ENCODE data around the gene TCIRG1. TPM values are rescaled to one million over a fixed set of nuclear protein-coding genes. Genes with fewer than 3 reads are reported as not detected.

TCIRG1 gene
- total RNA-seq, 1 donor from 2014 or later, result 385 TPM

DNA sequence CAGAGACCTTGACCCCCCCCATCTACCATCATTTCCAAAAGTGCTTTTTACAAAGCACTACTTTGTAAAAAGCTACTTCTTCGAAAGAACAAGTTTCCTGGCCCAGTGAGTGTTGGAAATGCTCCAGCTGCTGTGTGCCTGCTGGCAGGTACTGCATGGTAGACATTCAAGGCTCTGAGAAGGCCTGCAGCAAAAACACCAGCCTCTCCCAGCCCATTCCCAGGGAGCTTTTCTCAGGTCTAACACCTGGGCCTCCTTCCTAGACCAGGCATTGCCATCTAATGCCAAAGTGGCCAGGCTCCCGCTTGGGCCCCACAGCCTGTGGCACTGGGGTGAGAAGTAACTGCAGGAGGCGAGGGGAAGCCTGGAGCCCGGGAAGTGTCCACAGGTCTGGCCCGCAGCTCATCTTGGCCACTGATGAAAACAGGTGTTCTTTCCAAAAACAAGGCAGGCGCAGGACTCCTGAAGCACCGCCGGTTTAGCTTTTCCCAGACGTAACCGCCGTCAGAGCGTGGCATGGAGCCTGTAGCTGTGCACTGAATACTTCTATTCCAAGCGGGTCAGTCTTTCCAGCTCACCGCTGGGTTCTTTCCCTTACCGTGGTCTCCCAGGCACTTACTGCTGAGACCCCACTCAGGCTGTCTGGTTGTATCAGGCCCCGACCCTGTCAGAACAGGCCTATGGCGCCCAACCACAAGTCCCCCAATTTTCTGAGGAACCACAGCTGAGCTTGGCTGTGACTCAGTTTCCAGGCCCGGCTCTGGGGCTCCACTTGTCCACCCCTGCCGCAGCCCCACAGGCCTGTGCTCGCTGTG is 1.2 kb upstream of the TCIRG1 start:
- H3K4me1 ChIP-seq, result peaks cover 14 to 30% of the 10 kb centered on the region in 2 donors
- H3K27me3 ChIP-seq, result no peaks in the 10 kb centered on the region
- intact Hi-C loops (cut with DNase I), result loop anchor here (1.0 to 10.0 kb wide), 4 partner anchors 7 to 427 kb away; partner anchors contain the start of genes CHKA, NDUFS8 and PPP6R3
- peak overlapping the region; percentile 63 to 78 for H3K4me3 ChIP-seq
- peaks cover 22 to 30% of the 10 kb centered on the region in 2 donors for H3K36me3 ChIP-seq
- peak overlapping the region; percentile 90 to 91 for H3K27ac ChIP-seq
- no peaks in the 10 kb centered on the region for H3K9me3 ChIP-seq
- no peak for DNase-seq (ENCODE audit: low spot score in 2 of 2)
- TF ChIP-seq CTCF (IDR thresholded peaks at IDR 0.05), result no peak

GRCh38 chr11:68038226-68038717 is 553 bp upstream of the TCIRG1 start:
- no peak for DNase-seq (ENCODE audit: low spot score in 2 of 2)
- peaks cover 15 to 31% of the 10 kb centered on the region in 2 donors for H3K36me3 ChIP-seq
- H3K4me1 ChIP-seq, result peaks cover 14 to 30% of the 10 kb centered on the region in 2 donors
- TF ChIP-seq CTCF (IDR thresholded peaks at IDR 0.05), result no peak
- H3K9me3 ChIP-seq, result no peaks in the 10 kb centered on the region
- no peaks in the 10 kb centered on the region for H3K27me3 ChIP-seq
- H3K4me3 ChIP-seq, result peak overlapping the region; percentile 63 to 78
- intact Hi-C loops (cut with DNase I), result loop anchor here (1.0 to 10.0 kb wide), 4 partner anchors 8 to 427 kb away; partner anchors contain the start of genes CHKA, NDUFS8 and PPP6R3
- peak overlapping the region; percentile 90 to 91 for H3K27ac ChIP-seq

DNA sequence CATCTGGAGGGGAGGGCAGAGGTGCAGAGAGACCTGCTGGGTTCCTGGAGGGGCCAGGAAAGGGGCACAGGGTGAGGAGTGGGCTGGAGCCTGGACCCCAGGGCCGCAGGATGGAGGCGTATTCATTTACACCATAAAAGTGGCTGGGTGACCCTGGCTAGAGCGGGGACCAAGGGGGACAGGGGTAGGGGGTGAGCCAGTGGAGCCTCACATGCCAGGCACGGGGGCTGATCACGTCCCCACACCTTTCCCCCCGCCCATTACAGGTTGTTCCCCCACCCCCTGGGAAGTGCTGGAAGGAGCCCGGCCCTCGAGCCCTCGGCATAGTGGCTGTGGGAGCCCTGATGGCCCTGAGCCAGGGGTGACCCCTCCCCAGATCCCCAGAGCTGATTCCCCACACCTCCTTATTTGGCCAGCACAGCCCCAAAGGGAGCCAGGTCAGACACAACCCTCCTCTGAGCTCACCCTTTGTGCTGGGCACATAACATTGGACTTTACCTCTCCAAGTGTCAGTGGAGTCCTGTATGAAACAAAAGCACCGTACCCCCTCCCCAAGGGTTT is 781 bp downstream of the TCIRG1 start:
- no peak for DNase-seq (ENCODE audit: low spot score in 2 of 2)
- TF ChIP-seq CTCF (IDR thresholded peaks at IDR 0.05), result no peak
- no peaks in the 10 kb centered on the region for H3K9me3 ChIP-seq
- peaks cover 14 to 30% of the 10 kb centered on the region in 2 donors for H3K4me1 ChIP-seq
- no peaks in the 10 kb centered on the region for H3K27me3 ChIP-seq
- peak overlapping the region; percentile 63 to 78 for H3K4me3 ChIP-seq
- H3K36me3 ChIP-seq, result peaks cover 17 to 33% of the 10 kb centered on the region in 2 donors
- intact Hi-C loops (cut with DNase I), result loop anchor here (1.0 to 10.0 kb wide), 5 partner anchors 29 to 425 kb away; partner anchors contain the start of genes ALDH3B1, CHKA, PPP6R3 and UNC93B1
- H3K27ac ChIP-seq, result peak overlapping the region; percentile 90 to 91

DNA sequence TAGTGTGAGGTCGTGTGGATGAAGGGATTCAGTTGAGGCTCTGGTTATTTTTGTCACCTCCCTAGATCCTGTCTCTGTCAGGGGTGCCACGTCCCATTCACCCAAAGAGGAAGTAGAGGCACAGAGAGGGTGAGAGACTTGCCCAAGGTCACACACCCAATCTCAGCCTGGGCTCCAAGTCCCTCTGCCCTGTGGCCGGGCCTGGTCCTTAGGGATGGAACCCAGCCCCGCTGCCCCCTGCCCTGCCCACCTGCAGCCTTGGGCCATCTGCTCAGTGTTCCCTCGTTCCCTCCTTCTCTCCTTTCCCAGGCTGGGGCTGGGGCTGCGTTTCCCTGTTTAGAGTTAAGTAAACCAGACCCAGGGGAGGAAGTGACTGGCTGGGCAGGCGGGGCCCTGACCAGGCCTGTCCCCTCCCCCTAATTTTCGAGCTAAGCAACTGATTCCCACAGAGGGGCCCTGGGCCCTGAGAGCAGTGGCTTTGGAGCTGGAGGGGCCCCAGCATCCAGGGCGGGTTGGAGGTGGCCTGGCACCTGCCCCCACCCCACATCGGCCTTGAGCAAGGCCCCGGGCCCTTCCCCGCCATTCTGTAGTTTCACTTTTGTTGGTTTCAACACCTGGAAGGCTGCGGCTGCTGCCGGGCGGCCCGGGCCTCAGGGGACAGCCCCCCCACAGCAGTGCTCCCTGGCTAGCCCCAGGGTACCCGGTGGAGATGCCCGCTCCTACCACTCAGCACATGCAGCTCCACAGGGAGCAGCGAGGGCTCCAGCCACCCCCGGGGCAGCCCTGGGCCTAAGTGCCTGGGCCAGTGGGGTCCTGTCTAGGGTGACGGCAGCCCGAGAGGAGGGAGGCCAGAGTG is 1.5 kb downstream of the TCIRG1 start:
- H3K4me1 ChIP-seq, result peaks cover 14 to 30% of the 10 kb centered on the region in 2 donors
- DNase-seq (ENCODE audit: low spot score in 2 of 2), result peak; percentile 51 to 88
- peak overlapping the region; percentile 90 to 91 for H3K27ac ChIP-seq
- H3K4me3 ChIP-seq, result peak overlapping the region; percentile 63 to 78
- no peaks in the 10 kb centered on the region for H3K27me3 ChIP-seq
- no peak for TF ChIP-seq CTCF (IDR thresholded peaks at IDR 0.05)
- peaks cover 22 to 39% of the 10 kb centered on the region in 2 donors for H3K36me3 ChIP-seq
- no peaks in the 10 kb centered on the region for H3K9me3 ChIP-seq
- intact Hi-C loops (cut with DNase I), result loop anchor here (2.0 kb wide), 1 partner anchor 36 kb away; the partner anchor contains the start of gene UNC93B1
